Cardiac septum (tissue), 1 donor: ENCODE measurements around the gene CLDN14. TPM values are rescaled to one million over a fixed set of nuclear protein-coding genes. Genes with fewer than 3 reads are reported as not detected.
"Not testable (repeated sequence)": the region's sequence is repeated elsewhere in the genome, so short reads cannot be mapped to it uniquely, and the experiment has no call there.

ENCODE experiments used
- DNase-seq: peaks from one replicate; pipeline ENCODE4 v3.0.0-alpha.2; 2020; ENCODE audit warnings: low spot score
- intact Hi-C: fragments of 100-400 bp; cut with DNase I; formaldehyde crosslinking; loops from one replicate; pipeline ENCODE4 v1.14.0; 2022
- total RNA-seq: library from RNA; stranded (reverse); fragmentation: NEBNext Ultra II Directional; extraction: Animal tissue kit (Norgen Biotek cat#: 25700); gene quantifications from one replicate; pipeline ENCODE4 v1.2.1, GENCODE V29; 2021
- donor health status: DM: no; HTN: no; CAD: no.

CLDN14 gene
- total RNA-seq, 1 donor from 2014 or later, result not detected

GRCh38 chr21:36477559-36477958 is 2.4 kb downstream of the CLDN14 start:
- intact Hi-C loops, result no loop called here
- no peak for DNase-seq

GRCh38 chr21:36477001-36477400 is 2.9 kb downstream of the CLDN14 start:
- no peak for DNase-seq
- intact Hi-C loops, result no loop called here

GRCh38 chr21:36476541-36476940 is 3.4 kb downstream of the CLDN14 start:
- intact Hi-C loops, DNase-seq: not testable (repeated sequence)

DNA sequence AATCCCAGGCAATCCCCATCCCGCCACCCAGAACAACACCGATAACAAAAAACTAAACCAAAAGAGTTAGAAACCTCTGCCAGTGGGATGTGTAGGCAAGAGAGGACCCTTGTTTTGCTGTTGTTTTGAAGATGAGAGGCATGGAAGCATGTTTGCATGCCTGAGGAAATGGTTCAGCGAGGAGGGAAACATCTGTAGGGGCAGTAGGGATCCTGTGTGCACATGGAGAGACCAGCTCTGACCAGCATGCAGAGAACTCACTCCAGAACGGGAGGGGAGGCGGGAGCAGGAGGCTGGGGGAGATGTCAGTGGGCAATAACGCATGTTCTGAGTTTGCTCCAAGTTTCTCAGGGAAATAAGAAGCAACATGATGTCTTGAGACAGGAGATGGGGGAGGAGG is 5.3 kb downstream of the CLDN14 start:
- intact Hi-C loops, result no loop called here
- no peak for DNase-seq

- no peak for DNase-seq
- intact Hi-C loops, result no loop called here
Measured at GRCh38 chr21:36473203-36473602, 6.7 kb downstream of the CLDN14 start.

GRCh38 chr21:36472377-36472776 is 7.5 kb downstream of the CLDN14 start:
- no peak for DNase-seq
- intact Hi-C loops, result no loop called here

DNA sequence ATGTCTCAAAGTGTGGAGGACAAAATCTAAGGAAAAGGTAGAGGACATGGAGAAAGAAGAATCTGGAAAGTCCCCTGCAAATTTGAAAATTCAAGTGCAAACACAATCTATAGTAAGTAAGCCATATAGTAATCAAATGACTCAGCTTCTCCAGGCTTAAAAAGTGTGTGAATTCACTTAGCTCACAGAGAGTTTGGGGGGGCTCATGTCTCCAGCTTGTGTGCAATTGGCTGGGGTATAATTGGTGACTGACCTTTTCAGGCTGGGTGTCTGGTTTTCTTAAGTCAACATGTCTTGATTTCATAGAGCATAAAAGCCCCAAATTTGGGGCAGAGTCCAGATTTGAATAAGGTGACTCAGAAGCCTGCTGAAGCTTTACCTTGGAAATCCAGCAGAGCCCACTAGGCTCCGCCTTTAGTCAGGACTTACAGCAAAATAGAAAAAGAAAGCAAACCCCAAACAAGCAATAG is 8.6 kb downstream of the CLDN14 start:
- intact Hi-C loops, result no loop called here
- no peak for DNase-seq

DNA sequence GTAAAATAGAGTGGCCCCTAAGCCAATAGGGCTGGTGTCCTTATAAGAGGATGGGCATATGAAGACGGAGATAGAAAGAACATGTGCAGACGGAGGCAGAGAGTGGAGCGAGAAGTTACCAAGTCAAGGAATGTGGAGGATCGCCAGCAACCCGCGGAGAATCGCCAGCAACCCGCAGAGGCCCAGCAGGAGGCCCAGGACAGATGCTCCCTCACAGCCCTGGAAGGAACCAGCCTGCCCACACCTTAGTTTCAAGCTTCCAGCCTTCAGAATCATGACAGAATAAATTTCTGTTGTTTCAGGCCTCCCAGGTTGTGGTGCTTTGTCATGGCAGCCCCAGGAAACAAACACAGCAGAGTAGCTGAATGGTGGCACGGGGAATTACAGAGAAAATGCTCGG is 9.6 kb downstream of the CLDN14 start:
- intact Hi-C loops, result no loop called here
- no peak for DNase-seq

- intact Hi-C loops, result no loop called here
Measured at GRCh38 chr21:36466061-36466511, 13.8 kb downstream of the CLDN14 start.

GRCh38 chr21:36465478-36465877 is 14.4 kb downstream of the CLDN14 start:
- no peak for DNase-seq
- intact Hi-C loops, result no loop called here

More at GRCh38 chr21:36466061-36466511, 13.8 kb downstream of the CLDN14 start:
- no peak for DNase-seq

DNA sequence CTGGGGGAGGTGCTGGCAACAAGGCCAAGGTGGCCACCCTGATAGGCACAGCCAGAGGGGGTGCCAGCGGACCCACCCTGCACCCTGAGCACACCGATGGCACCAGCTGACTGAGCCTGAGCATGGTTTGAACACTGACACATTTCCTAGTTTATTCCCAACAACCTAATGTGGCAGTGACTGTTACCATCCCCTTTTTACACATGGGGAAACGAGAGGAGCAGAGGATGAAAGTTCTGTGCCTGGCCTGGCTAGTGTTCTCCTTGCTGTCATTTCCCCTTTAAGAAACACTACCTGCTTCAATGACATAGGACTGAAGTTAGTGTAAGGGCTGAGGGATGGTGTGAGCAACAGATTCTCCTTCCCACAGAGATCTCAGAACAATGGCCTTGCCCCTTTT is 15.3 kb downstream of the CLDN14 start:
- DNase-seq, result no peak
- intact Hi-C loops, result no loop called here

DNA sequence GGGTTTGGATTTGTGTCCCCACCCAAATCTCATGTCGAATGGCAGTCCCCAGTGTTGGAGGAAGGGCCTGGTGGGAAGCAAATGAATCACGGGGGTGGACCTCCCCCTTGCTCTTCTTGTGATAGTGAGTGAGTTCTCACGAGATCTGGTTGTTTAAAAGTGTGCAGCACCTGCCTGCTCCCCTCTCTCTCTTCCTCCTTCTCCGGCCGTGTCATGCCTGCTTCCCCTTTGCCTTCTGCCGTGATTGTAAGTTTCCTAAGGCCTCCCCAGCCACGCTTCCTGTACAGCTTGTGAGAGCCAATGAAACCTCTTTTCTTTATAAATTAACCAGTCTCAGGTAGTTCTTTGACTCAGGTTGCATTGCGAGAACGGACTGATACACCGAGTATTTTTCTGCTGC is 15.9 kb downstream of the CLDN14 start:
- intact Hi-C loops, result no loop called here

DNA sequence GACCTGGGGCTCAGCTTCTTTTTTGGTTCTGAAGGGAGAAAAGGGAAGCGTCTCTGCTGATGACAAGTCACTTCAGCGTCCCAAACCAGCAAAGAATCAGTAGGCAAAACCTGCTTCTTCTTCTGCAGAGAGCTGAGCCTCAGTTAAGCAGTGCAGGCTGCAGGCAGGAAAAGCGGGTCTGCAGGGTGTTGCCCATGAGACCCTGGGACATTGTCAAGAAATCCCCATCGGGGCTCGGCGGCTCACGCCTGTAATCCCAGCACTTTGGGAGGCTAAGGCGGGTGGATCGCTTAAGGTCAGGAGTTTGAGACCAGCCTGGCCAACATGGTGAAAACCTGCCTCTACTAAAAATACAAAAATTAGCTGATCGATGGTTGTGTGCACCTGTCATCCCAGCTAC is 16.7 kb downstream of the CLDN14 start:
- intact Hi-C loops, result no loop called here
- no peak for DNase-seq

More for the DNA sequence above, 15.9 kb downstream of the CLDN14 start:
- no peak for DNase-seq

DNA sequence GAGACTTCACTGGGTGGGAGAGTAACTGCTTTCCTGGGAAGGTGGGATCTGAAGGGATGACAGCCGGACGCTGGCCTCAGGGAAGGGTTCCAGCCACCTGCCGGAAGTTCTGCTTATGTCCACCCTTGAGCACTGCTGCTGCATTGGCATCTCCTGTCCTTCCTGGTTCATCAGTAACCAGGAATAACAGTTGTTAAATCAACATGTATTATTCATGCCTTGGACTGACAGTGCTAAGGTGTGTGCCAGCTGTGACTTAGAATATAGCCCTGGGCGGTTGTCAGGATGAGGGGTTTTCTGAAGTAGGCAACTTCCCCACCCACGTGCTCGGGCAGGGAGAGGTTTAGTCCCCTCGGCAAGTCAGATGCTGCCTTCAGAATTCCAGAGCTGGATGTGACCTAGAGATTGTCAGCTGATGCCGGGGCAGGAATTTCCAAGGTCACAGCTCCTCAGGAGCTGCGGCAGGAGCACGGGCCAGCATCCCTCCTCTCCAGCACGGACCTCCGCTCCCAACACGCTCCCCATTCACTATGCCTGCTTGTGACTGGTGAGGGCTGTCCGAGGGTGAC is 17.9 kb downstream of the CLDN14 start:
- DNase-seq, result no peak
- intact Hi-C loops, result no loop called here

- intact Hi-C loops, result no loop called here
- DNase-seq, result no peak
Measured at GRCh38 chr21:36461277-36461917, 18.5 kb downstream of the CLDN14 start.

GRCh38 chr21:36460866-36461265 is 19.1 kb downstream of the CLDN14 start:
- intact Hi-C loops, result no loop called here

GRCh38 chr21:36459098-36459497 is 20.8 kb downstream of the CLDN14 start:
- no peak for DNase-seq
- intact Hi-C loops, result no loop called here

More at GRCh38 chr21:36460866-36461265, 19.1 kb downstream of the CLDN14 start:
- no peak for DNase-seq

- no peak for DNase-seq
- intact Hi-C loops, result no loop called here
Measured at GRCh38 chr21:36456729-36457414, 23.1 kb downstream of the CLDN14 start.

GRCh38 chr21:36454706-36455105 is 25.2 kb downstream of the CLDN14 start:
- intact Hi-C loops, result no loop called here
- DNase-seq, result no peak

DNA sequence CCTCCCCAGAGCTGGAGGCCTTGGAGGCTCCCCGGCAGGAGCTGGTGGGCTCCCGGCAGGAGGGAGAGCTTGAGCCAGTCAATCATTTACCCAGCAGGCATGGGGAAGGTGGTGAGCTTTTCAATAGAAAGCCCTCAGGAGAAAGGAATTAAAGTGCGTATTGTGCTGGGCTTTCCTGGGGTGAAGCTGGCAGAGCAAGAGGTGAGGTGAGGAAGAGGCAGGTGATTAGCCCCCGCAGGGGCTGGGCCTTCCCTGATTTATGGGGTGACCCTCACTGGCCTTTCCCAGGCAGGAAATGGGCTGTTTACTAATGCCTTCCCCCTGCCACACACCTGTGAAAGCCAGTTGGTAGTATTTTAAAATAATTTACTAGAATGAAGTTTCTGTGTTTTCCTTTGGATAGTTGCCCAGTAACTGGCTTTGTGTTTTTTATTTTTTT is 25.8 kb downstream of the CLDN14 start:
- DNase-seq, result no peak
- intact Hi-C loops, result no loop called here
